Muscle of leg (tissue), 16 donors: ENCODE measurements around the gene FGFRL1. TPM values are rescaled to one million over a fixed set of nuclear protein-coding genes. Genes with fewer than 3 reads are reported as not detected.

Experiments
- DNase-seq: peaks from one replicate; pipeline ENCODE4 v3.0.0; 2013
- H3K27ac ChIP-seq: one replicate; pipeline ENCODE4 v1.5.1; 2013; ENCODE audit warnings: mild to moderate bottlenecking, low read length, control low read depth
- H3K27me3 ChIP-seq: one replicate; pipeline ENCODE4 v1.6.1; 2013; ENCODE audit warnings: low read length; ENCODE audit not compliant: control insufficient read depth, insufficient read depth
- H3K36me3 ChIP-seq: one replicate; pipeline ENCODE4 v1.6.1; 2013; ENCODE audit warnings: low read length; ENCODE audit not compliant: control insufficient read depth, insufficient read depth
- H3K4me1 ChIP-seq: one replicate; pipeline ENCODE4 v1.6.1; 2013; ENCODE audit warnings: low read length; ENCODE audit not compliant: control insufficient read depth, insufficient read depth
- H3K4me3 ChIP-seq: one replicate; pipeline ENCODE4 v1.5.1; 2013; ENCODE audit warnings: low read length, control low read depth
- H3K9me3 ChIP-seq: replicated peaks from 2 replicates; pipeline ENCODE4 v1.6.1; 2013; ENCODE audit warnings: low read depth, low read length; ENCODE audit not compliant: control insufficient read depth
- WGBS: methylation state at CpG from one replicate; pipeline ENCODE4 v1.1.5; 2013; ENCODE audit warnings: missing lambda C conversion rate; ENCODE audit not compliant: insufficient coverage; 5-methylcytosine and 5-hydroxymethylcytosine counted together
- long read RNA-seq, 11 donors: transcript quantifications; one replicate each; lab custom pipeline, GENCODE V29; 2026
- polyA plus RNA-seq, 8 donors: library from polyadenylated mRNA; unstranded; fragments of 120-200 nt; gene quantifications; one replicate each; pipeline versions ENCODE4 v1.2.1 to v1.2.3, GENCODE V29; 2013; ENCODE audit warnings: inconsistent platforms in 1 of 8, low replicate concordance in 1 of 8; ENCODE audit not compliant: insufficient read length in 8 of 8, insufficient read depth in 1 of 8
- total RNA-seq: library from RNA; stranded (reverse); fragments of 120-200 nt; gene quantifications from one replicate; pipeline ENCODE4 v1.2.4, GENCODE V29; 2013

FGFRL1 gene, protein sequence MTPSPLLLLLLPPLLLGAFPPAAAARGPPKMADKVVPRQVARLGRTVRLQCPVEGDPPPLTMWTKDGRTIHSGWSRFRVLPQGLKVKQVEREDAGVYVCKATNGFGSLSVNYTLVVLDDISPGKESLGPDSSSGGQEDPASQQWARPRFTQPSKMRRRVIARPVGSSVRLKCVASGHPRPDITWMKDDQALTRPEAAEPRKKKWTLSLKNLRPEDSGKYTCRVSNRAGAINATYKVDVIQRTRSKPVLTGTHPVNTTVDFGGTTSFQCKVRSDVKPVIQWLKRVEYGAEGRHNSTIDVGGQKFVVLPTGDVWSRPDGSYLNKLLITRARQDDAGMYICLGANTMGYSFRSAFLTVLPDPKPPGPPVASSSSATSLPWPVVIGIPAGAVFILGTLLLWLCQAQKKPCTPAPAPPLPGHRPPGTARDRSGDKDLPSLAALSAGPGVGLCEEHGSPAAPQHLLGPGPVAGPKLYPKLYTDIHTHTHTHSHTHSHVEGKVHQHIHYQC
- 97.6 TPM for total RNA-seq
- 100 to 1,000 TPM in 7 of 8 donors, 10 to 100 TPM in 1; 90.4 to 203 (median 170) TPM for polyA plus RNA-seq
- long read RNA-seq, donor 1, transcript FGFRL1-205 (7 exons, 2,304 nt) = major isoform, 14 of 14 reads
- long read RNA-seq, donor 1, partial matches to known transcripts = 0 of 14 reads
- long read RNA-seq, donor 1, other reads (novel, unspliced or antisense) = 0 of 14 reads
- long read RNA-seq, donor 2 = 0 reads
- long read RNA-seq, donor 3, transcript FGFRL1-205 (7 exons, 2,304 nt) = major isoform, 34 of 352 reads
- long read RNA-seq, donor 3, partial matches to known transcripts = 302 of 352 reads
- long read RNA-seq, donor 3, other reads (novel, unspliced or antisense) = 12 of 352 reads
- long read RNA-seq, donor 4, transcript FGFRL1-205 (7 exons, 2,304 nt) = major isoform, 11 of 99 reads
- long read RNA-seq, donor 4, partial matches to known transcripts = 88 of 99 reads
- long read RNA-seq, donor 4, other reads (novel, unspliced or antisense) = 0 of 99 reads
- long read RNA-seq, donor 5, transcript FGFRL1-205 (7 exons, 2,304 nt) = major isoform, 29 of 48 reads
- long read RNA-seq, donor 5, partial matches to known transcripts = 15 of 48 reads
- long read RNA-seq, donor 5, other reads (novel, unspliced or antisense) = 0 of 48 reads
- long read RNA-seq, donor 6, transcript FGFRL1-205 (7 exons, 2,304 nt) = major isoform, 17 of 23 reads
- long read RNA-seq, donor 6, partial matches to known transcripts = 6 of 23 reads
- long read RNA-seq, donor 6, other reads (novel, unspliced or antisense) = 0 of 23 reads
- long read RNA-seq, donor 7, partial matches to known transcripts = 7 of 13 reads
- long read RNA-seq, donor 7, other reads (novel, unspliced or antisense) = 0 of 13 reads
- long read RNA-seq, donor 8, partial matches to known transcripts = 62 of 63 reads
- long read RNA-seq, donor 8, other reads (novel, unspliced or antisense) = 0 of 63 reads
- long read RNA-seq, donor 9, transcript FGFRL1-205 (7 exons, 2,304 nt) = major isoform, 14 of 14 reads
- long read RNA-seq, donor 9, partial matches to known transcripts = 0 of 14 reads
- long read RNA-seq, donor 9, other reads (novel, unspliced or antisense) = 0 of 14 reads
- long read RNA-seq, donor 10, transcript FGFRL1-205 (7 exons, 2,304 nt) = major isoform, 8 of 16 reads
- long read RNA-seq, donor 10, partial matches to known transcripts = 8 of 16 reads
- long read RNA-seq, donor 10, other reads (novel, unspliced or antisense) = 0 of 16 reads
- long read RNA-seq, donor 11, transcript FGFRL1-205 (7 exons, 2,304 nt) = major isoform, 10 of 182 reads
- long read RNA-seq, donor 11, partial matches to known transcripts = 171 of 182 reads
- long read RNA-seq, donor 11, other reads (novel, unspliced or antisense) = 0 of 182 reads

- peak within 1 kb of the TSS; percentile 52 for H3K4me3 ChIP-seq
- H3K27me3 ChIP-seq = peaks cover 32% of the 10 kb centered on the region
- peak within 1 kb of the TSS; percentile 75 for H3K27ac ChIP-seq
- WGBS = under 1% methylated on average over 84 of the region's 89 CpGs
- peaks cover 60% of the 10 kb centered on the region for H3K4me1 ChIP-seq
- peaks cover 19% of the 10 kb centered on the region for H3K36me3 ChIP-seq
- DNase-seq = peak; percentile 96
- H3K9me3 ChIP-seq = no peaks in the 10 kb centered on the region
Measured at GRCh38 chr4:1011022-1011665, at the start of gene FGFRL1. TSS of gene FGFRL1 (plus strand) at chr4:1011626. CDS start at chr4:1012486, 860 bp downstream.

DNA sequence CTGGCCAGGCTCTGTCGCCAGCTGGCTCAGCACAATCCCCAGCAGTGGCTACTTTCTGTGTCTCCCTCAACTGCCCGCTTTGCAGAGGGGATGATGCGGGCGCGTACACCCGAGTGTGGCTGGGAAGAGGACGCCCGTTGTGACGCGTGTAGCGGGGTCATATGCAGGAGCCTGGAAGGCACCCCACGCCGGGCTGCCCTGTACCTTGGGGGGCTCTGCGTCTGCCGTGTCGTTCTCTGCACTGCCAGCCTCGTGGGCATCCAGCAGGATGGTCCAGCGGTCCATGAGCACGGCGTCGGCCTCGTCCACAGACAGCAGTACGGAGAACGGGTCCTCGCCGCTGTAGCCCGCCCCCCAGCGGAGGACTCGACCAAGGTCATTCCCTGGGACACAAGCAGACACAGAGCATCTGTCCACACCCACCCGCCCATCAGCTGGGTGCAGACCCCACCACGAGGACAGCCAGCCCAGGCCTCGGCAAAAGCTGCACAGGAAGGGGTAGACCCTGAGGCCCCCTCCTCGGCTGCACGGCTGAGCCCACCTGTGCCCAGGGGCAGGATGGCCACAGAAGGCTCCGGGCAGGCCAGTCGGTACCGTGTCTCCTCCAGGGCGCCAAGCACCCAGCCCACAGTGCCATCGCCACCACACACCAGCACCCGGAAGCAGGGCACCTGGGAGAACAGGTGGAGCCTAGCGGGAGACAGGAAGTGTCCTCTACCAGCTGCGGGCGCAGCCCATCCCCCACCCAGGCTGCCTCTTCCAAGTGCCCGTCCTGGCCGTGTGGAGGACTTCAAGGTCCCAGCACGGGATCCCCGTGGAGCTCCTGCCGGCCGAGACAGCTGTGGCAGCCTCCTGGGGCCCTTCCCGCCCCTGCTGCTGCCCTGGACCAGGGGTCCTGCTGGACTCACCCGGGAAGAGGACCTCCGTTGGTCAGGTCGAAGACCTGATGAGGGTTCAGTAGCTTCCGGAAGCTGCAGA, 48.9 kb upstream of the FGFRL1 start:
- Histone ChIP-seq H3K9me3 (no peaks in the 10 kb centered on the region), H3K4me3 (no peak overlapping the region), H3K4me1 (no peaks in the 10 kb centered on the region), H3K27ac (no peak overlapping the region), H3K27me3 (peaks cover 6% of the 10 kb centered on the region), H3K36me3 (peaks cover 34% of the 10 kb centered on the region)
- 90% methylated on average over 46 of the region's 54 CpGs for WGBS
- DNase-seq = no peak

GRCh38 chr4:963276-964225, 47.9 kb upstream of the FGFRL1 start:
- Histone ChIP-seq H3K27ac (no peak overlapping the region), H3K27me3 (peaks cover 15% of the 10 kb centered on the region), H3K9me3 (no peaks in the 10 kb centered on the region), H3K4me3 (no peak overlapping the region), H3K4me1 (peaks cover 2% of the 10 kb centered on the region), H3K36me3 (peaks cover 30% of the 10 kb centered on the region)
- no peak for DNase-seq
- 91% methylated on average over 28 of the region's 39 CpGs for WGBS

DNA sequence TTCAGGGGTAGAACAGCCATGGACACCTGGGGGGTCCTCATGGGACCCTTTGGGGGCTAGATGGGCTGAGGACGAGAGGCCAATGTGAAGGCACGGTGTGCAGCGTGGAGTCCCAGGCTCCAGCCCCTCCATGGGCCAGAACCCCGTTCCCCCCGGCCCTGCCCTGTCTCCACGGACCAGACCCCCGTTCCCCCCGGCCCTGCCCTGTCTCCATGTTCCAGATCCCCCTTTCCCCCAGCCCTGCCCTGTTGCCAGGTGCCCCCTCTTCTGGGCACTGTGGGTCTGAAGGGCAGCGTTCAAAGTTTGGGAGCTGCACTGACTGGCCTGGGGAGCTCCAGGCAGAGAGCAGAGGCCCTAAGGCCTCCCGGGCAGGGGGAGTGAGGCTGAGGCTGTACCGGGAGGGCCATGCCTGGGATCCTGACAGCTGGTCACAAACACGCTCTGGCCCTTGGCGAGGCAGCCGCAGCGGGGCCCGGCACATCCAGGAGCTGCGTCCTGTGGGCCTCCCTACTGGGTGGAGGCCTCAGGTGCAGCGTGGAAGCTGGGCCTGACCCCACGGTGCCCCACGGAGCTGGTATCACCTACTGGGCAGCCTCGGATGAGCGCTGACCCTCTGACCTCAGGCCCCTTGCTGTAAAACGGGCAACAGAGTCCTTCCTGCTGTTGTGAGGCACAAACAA, 46.9 kb upstream of the FGFRL1 start:
- no peak for DNase-seq
- H3K36me3 ChIP-seq = peaks cover 22% of the 10 kb centered on the region
- WGBS = 81% methylated on average over 21 of the region's 23 CpGs
- no peak overlapping the region for H3K27ac ChIP-seq
- no peaks in the 10 kb centered on the region for H3K9me3 ChIP-seq
- peaks cover 2% of the 10 kb centered on the region for H3K4me1 ChIP-seq
- H3K4me3 ChIP-seq = no peak overlapping the region
- peaks cover 23% of the 10 kb centered on the region for H3K27me3 ChIP-seq

DNA sequence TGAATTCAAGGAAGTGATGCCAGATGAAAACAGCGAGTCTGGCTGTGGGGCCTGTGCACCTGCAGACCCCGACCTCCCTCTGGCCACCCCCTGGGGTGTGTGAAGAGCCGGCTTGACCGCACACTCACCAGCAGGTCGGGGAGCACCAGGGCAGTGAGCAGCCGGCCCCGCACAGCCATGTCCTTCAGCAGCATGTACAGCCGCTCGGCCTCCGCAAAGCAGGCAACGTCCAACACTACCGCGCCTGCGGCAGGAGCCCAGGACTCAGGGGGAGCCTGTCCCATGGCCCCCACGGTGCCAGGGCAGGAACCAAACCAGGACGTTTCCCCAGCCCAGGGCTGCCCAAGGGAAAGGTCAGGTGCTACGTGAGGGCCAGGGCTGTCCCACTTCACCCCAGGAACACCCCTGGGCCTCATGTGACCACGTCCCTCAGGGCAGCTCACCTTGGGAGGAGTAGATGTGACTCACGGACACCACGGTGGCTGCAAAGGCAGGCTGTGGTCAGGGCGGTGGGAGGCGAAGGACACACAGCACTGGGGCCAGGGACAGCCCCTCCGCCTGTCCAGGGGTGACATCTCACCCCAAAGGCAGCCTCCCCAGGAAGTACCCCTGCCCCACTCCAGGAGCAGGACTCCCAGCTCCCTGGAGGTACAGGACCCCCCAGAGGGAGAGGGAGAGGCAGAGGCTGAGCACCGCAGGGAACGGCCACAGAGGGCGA, 46.2 kb upstream of the FGFRL1 start:
- Histone ChIP-seq H3K27me3 (peaks cover 23% of the 10 kb centered on the region), H3K4me1 (peaks cover 2% of the 10 kb centered on the region), H3K27ac (no peak overlapping the region), H3K36me3 (peaks cover 21% of the 10 kb centered on the region), H3K9me3 (no peaks in the 10 kb centered on the region), H3K4me3 (no peak overlapping the region)
- 84% methylated on average over 20 of the region's 26 CpGs for WGBS
- DNase-seq = no peak

DNA sequence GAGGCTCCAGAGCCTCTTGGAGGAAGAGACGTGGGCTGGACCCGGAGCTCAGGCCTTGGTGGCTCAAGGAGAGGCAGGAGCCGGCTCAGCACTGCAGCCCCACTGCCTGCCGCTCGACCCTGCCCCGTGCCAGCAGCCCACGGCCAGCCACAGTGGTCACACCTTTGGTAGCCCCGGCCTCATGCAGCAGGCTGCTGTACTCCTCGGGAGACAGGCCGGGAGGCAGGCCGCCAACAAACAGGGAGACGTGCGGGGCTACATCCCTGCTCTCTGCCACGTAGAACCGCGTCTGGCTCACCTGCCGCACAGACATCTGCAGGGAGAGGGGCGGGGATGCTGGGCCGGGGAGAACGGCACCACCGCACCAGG, 45.7 kb upstream of the FGFRL1 start:
- no peak for DNase-seq
- Histone ChIP-seq H3K27ac (no peak overlapping the region), H3K4me1 (peaks cover 2% of the 10 kb centered on the region), H3K4me3 (no peak overlapping the region), H3K27me3 (peaks cover 24% of the 10 kb centered on the region), H3K9me3 (no peaks in the 10 kb centered on the region), H3K36me3 (peaks cover 21% of the 10 kb centered on the region)
- WGBS = 82% methylated on average over 17 of the region's 21 CpGs
